Fibroblast of villous mesenchyme (primary cell): Measurements from ENCODE around the gene NT5C2. TPM values are rescaled to one million over a fixed set of nuclear protein-coding genes. Genes with fewer than 3 reads are reported as not detected.
A peak's percentile ranks its signal among the peaks of the same experiment; 100 is the strongest.

Experiments used
- DNase-seq: peaks from one replicate; pipeline ENCODE4 v3.0.0-alpha.2; 2010; ENCODE audit warnings: low read depth
- H3K4me3 ChIP-seq: 2 replicates; pipeline ENCODE4 v1.5.1; 2011; ENCODE audit warnings: low read depth, mild to moderate bottlenecking, low read length
- CTCF ChIP-seq: IDR thresholded peaks from 2 replicates; pipeline ENCODE4 v1.5.1; 2012; ENCODE audit warnings: low read depth, mild to moderate bottlenecking, low read length; ENCODE audit not compliant: insufficient read depth
- total RNA-seq: library from RNA; depleted of rRNA; stranded (reverse); fragments of >200 nt; gene quantifications from 2 replicates; pipeline ENCODE4 v1.2.3, GENCODE V29; 2012

The NT5C2 gene
- total RNA-seq, 1 donor: 92.0 TPM

GRCh38 chr10:103044942-103045489, 148.1 kb downstream of the NT5C2 start:
- H3K4me3 ChIP-seq: no peak overlapping the region
- TF ChIP-seq CTCF: no peak
- DNase-seq: peak; percentile 85

GRCh38 chr10:103042908-103043307, 150.2 kb downstream of the NT5C2 start:
- TF ChIP-seq CTCF: no peak
- H3K4me3 ChIP-seq: no peak overlapping the region
- DNase-seq: no peak

GRCh38 chr10:103042129-103042528, 150.9 kb downstream of the NT5C2 start:
- no peak for DNase-seq
- no peak for TF ChIP-seq CTCF
- no peak overlapping the region for H3K4me3 ChIP-seq

GRCh38 chr10:103041391-103041790, 151.7 kb downstream of the NT5C2 start:
- no peak for DNase-seq
- H3K4me3 ChIP-seq: no peak overlapping the region
- TF ChIP-seq CTCF: no peak

- peak; percentile 44 for DNase-seq
- H3K4me3 ChIP-seq: no peak overlapping the region
- TF ChIP-seq CTCF: no peak
Observed at GRCh38 chr10:103040418-103040817, 152.7 kb downstream of the NT5C2 start.

- H3K4me3 ChIP-seq: no peak overlapping the region
- no peak for DNase-seq
- no peak for TF ChIP-seq CTCF
Observed at GRCh38 chr10:103038570-103038969, 154.5 kb downstream of the NT5C2 start.

Other genes with a start within 250 kb of the NT5C2 start
- gene RPEL1, start 52.6 kb upstream of the NT5C2 start, total RNA-seq: 0.32 and 0.43 TPM in 2 replicates
- gene INA, start 83.9 kb upstream of the NT5C2 start, total RNA-seq: 1.3 and 1.7 TPM in 2 replicates
- gene PCGF6, start 157.9 kb upstream of the NT5C2 start, total RNA-seq: 10.4 and 17.1 TPM in 2 replicates
- 4.2 and 5.6 TPM in 2 replicates for gene TAF5, start 174.7 kb upstream of the NT5C2 start, total RNA-seq
- gene ATP5MK, start 203.2 kb upstream of the NT5C2 start, total RNA-seq: 175 and 217 TPM in 2 replicates
- gene PDCD11, start 203.4 kb upstream of the NT5C2 start, total RNA-seq: 28.7 and 36.3 TPM in 2 replicates